ENCODE data around the gene ANTXR2.

GRCh38 chr4:80092088-80092487, 19.1 kb upstream of the ANTXR2 start:
- TF ChIP-seq CTCF (IDR thresholded peaks at IDR 0.05) (no peak), EP300 (IDR thresholded peaks at IDR 0.05) (no peak)
